Panc1 (cell line): ENCODE data around the gene KLC1. TPM values are rescaled to one million over a fixed set of nuclear protein-coding genes. Genes with fewer than 3 reads are reported as not detected.

Source experiments
- ATAC-seq: fragments of 200-7000 bp; cut with Tn5 transposase; 2 replicates; pipeline ENCODE4 v1.9.1; 2020; ENCODE audit warnings: mild to moderate bottlenecking, moderate library complexity
- BruUV-seq: library from RNA; stranded (reverse); fragments of 400-500 nt; replicated peaks from 2 replicates; lab custom pipeline; 2021; lab: Mats Ljungman, UMichigan
- CTCF ChIA-PET: fragments of 300-600 bp; sonication (Branson Sonifier 250); formaldehyde crosslinking; loops from one replicate; lab custom pipeline; 2022; ENCODE audit warnings: antibody characterized with exemption; lab: Charles Lee
- POLR2A ChIA-PET: fragments of 300-600 bp; sonication (Branson Sonifier 250); formaldehyde crosslinking; loops from one replicate; lab custom pipeline; 2022; ENCODE audit warnings: antibody characterized with exemption; lab: Charles Lee
- DNase-seq: peaks from one replicate; pipeline ENCODE4 v3.0.0-alpha.2; 2010; ENCODE audit warnings: low read depth, low spot score
- H3K27ac ChIP-seq: 2 replicates; pipeline ENCODE4 v1.5.1; 2011; ENCODE audit warnings: mild to moderate bottlenecking, low read length, inconsistent platforms
- H3K27me3 ChIP-seq: fragments of 200-500 bp; sonication (Bioruptor generic); 2 replicates; pipeline ENCODE4 v1.6.0; 2014; ENCODE audit warnings: low read length, inconsistent platforms; ENCODE audit not compliant: control insufficient read depth, insufficient read depth
- H3K36me3 ChIP-seq: fragments of 200-500 bp; sonication (Bioruptor generic); 2 replicates; pipeline ENCODE4 v1.5.1; 2014; ENCODE audit warnings: inconsistent platforms, mild to moderate bottlenecking, low read length, moderate library complexity; ENCODE audit not compliant: control insufficient read depth, insufficient read depth
- H3K4me1 ChIP-seq: 2 replicates; pipeline ENCODE4 v1.5.1; 2011; ENCODE audit warnings: inconsistent platforms, mild to moderate bottlenecking, low read length, moderate library complexity; ENCODE audit not compliant: control insufficient read depth, insufficient read depth
- H3K4me3 ChIP-seq, 2 experiments: 2 replicates each; pipeline ENCODE4 v1.5.1; 2011 to 2012; ENCODE audit warnings: low read depth in 2 of 2, low read length in 2 of 2, mild to moderate bottlenecking in 2 of 2, inconsistent platforms in 1 of 2, moderate library complexity in 1 of 2
- H3K9me3 ChIP-seq: fragments of 200-500 bp; sonication (Bioruptor generic); 2 replicates; pipeline ENCODE4 v1.5.1; 2014; ENCODE audit warnings: low read depth, mild to moderate bottlenecking, inconsistent platforms, low read length, moderate library complexity; ENCODE audit not compliant: control insufficient read depth, insufficient read depth
- CTCF ChIP-seq: fragments of 450-650 bp; IDR thresholded peaks from 2 replicates; pipeline ENCODE4 v1.5.1; 2017; ENCODE audit warnings: mild to moderate bottlenecking
- POLR2AphosphoS5 ChIP-seq: IDR thresholded peaks from 2 replicates; pipeline ENCODE4 v1.6.1; 2012; ENCODE audit warnings: mild to moderate bottlenecking, low read depth, low read length, moderate library complexity
- REST ChIP-seq, 2 experiments: IDR thresholded peaks; 2 replicates each; pipeline ENCODE4 v1.6.1; 2011 to 2012; ENCODE audit warnings: low read depth in 2 of 2, control low read depth in 1 of 2, low read length in 1 of 2, mild to moderate bottlenecking in 1 of 2, moderate library complexity in 1 of 2; ENCODE audit not compliant: insufficient read depth in 1 of 2
- SIN3A ChIP-seq: IDR thresholded peaks from 2 replicates; pipeline ENCODE4 v1.6.1; 2012; ENCODE audit warnings: low read depth, mild to moderate bottlenecking, low read length, moderate library complexity, borderline replicate concordance; ENCODE audit not compliant: insufficient read depth
- TCF7L2 ChIP-seq: IDR thresholded peaks from 2 replicates; pipeline ENCODE4 v1.6.1; 2011; ENCODE audit warnings: mild to moderate bottlenecking, low read depth, low read length, inconsistent platforms
- in situ Hi-C: cut with HindIII; loops from 2 replicates; pipeline ENCODE4 v1.10.0; 2016; ENCODE audit warnings: low sequenced_read_pairs, low pct_unique_long_range_greater_than_20kb
- intact Hi-C: fragments of 100-400 bp; cut with micrococcal nuclease; formaldehyde crosslinking; loops from one replicate; pipeline ENCODE4 v1.10.0; 2022; ENCODE audit not compliant: unreplicated experiment
- total RNA-seq: library from RNA; stranded (reverse); gene quantifications from one replicate; pipeline ENCODE4 v1.2.1, GENCODE V29; 2021; ENCODE audit not compliant: unreplicated experiment

The KLC1 gene
- total RNA-seq, 1 experiment from 2014 or later: 98.0 TPM

GRCh38 chr14:103626146-103626850 is 2.7 kb upstream of the KLC1 start:
- Histone ChIP-seq H3K27ac (no peak overlapping the region), H3K9me3 (no peaks in the 10 kb centered on the region), H3K4me1 (peaks cover 14% of the 10 kb centered on the region), H3K36me3 (peaks cover 3% of the 10 kb centered on the region), H3K27me3 (no peaks in the 10 kb centered on the region), H3K4me3 (no peak overlapping the region)
- no peak for ATAC-seq
- POLR2A ChIA-PET: no interaction called here
- intact Hi-C loops (no loop called here), in situ Hi-C loops (no loop called here)
- TF ChIP-seq REST (IDR thresholded peaks at IDR 0.05; ENCODE audit: insufficient read depth in 1 of 2, low read depth in 2 of 2, low read length in 1 of 2): no peak
- no peak for TF ChIP-seq SIN3A
- CTCF ChIA-PET: no interaction called here
- BruUV-seq: no TSS peak
- no peak for DNase-seq

GRCh38 chr14:103627073-103628025 is 1.7 kb upstream of the KLC1 start:
- no peak for ATAC-seq
- H3K9me3 ChIP-seq: no peaks in the 10 kb centered on the region
- TF ChIP-seq SIN3A: no peak
- TF ChIP-seq REST (IDR thresholded peaks at IDR 0.05; ENCODE audit: insufficient read depth in 1 of 2, low read depth in 2 of 2, low read length in 1 of 2): no peak
- no peak for TF ChIP-seq CTCF
- TF ChIP-seq POLR2AphosphoS5: no peak
- no peak for TF ChIP-seq TCF7L2
- H3K27me3 ChIP-seq: no peaks in the 10 kb centered on the region
- in situ Hi-C loops: no loop called here
- H3K36me3 ChIP-seq: peaks cover 3% of the 10 kb centered on the region
- POLR2A ChIA-PET: interaction anchor here (0.6 kb wide), 1 partner anchor 13 kb away, joined by 12 read pairs; no protein-coding TSS in a partner anchor
- H3K4me1 ChIP-seq: peaks cover 14% of the 10 kb centered on the region
- H3K27ac ChIP-seq: peak overlapping the region; percentile 91
- CTCF ChIA-PET: no interaction called here
- no peak overlapping the region for H3K4me3 ChIP-seq
- BruUV-seq: no TSS peak
- no peak for DNase-seq
- intact Hi-C loops: no loop called here
